IMR-90 (cell line): ENCODE results near the gene LMX1A. TPM values are rescaled to one million over a fixed set of nuclear protein-coding genes. Genes with fewer than 3 reads are reported as not detected.

Experiments
- ATAC-seq: fragments of 200-7000 bp; cut with Tn5 transposase; 2 replicates; pipeline ENCODE4 v1.9.1; 2020; ENCODE audit warnings: low read depth, mild to moderate bottlenecking, moderate library complexity
- BruUV-seq: library from RNA; stranded (reverse); fragments of 400-500 nt; replicated peaks from 2 replicates; lab custom pipeline; 2021; lab: Mats Ljungman, UMichigan
- CTCF ChIA-PET: fragments of 300-600 bp; formaldehyde crosslinking; extraction: SDS; loops from one replicate; lab custom pipeline; 2021; ENCODE audit warnings: antibody characterized with exemption; lab: Yijun Ruan, JAX
- POLR2A ChIA-PET: fragments of 300-600 bp; sonication (Branson Sonifier 250); formaldehyde crosslinking; loops from one replicate; lab custom pipeline; 2022; ENCODE audit warnings: antibody characterized with exemption; ENCODE audit not compliant: unreplicated experiment; lab: Charles Lee
- DNase-seq: peaks from one replicate; pipeline ENCODE4 v3.0.0; 2013
- H2AFZ ChIP-seq: replicated peaks from 2 replicates; pipeline ENCODE3; 2013; ENCODE audit warnings: low read length, mild to moderate bottlenecking; ENCODE audit not compliant: poor library complexity
- H2AK5ac ChIP-seq: 2 replicates; pipeline ENCODE4 v1.6.1; 2013; ENCODE audit warnings: low read depth, low read length, inconsistent platforms
- H2AK9ac ChIP-seq: replicated peaks from 2 replicates; pipeline ENCODE3; 2013; ENCODE audit warnings: mild to moderate bottlenecking, low read depth, low read length, moderate library complexity; ENCODE audit not compliant: poor library complexity
- H2BK120ac ChIP-seq: 2 replicates; pipeline ENCODE4 v1.6.1; 2013; ENCODE audit warnings: low read depth, low read length, inconsistent platforms
- H2BK15ac ChIP-seq: 3 replicates; pipeline ENCODE4 v1.6.1; 2013; ENCODE audit warnings: low read depth, low read length, inconsistent platforms
- H2BK20ac ChIP-seq: 2 replicates; pipeline ENCODE4 v1.6.1; 2013; ENCODE audit warnings: low read depth, mild to moderate bottlenecking, inconsistent platforms, low read length, moderate library complexity
- H2BK5ac ChIP-seq: 2 replicates; pipeline ENCODE4 v1.6.1; 2013; ENCODE audit warnings: mild to moderate bottlenecking, low read depth, low read length, inconsistent platforms; ENCODE audit not compliant: poor library complexity, severe bottlenecking
- H3K14ac ChIP-seq: replicated peaks from 2 replicates; pipeline ENCODE4 v1.6.1; 2013; ENCODE audit warnings: low read depth, low read length, inconsistent platforms
- H3K18ac ChIP-seq: 2 replicates; pipeline ENCODE4 v1.6.1; 2013; ENCODE audit warnings: low read depth, low read length, control low read depth
- H3K23ac ChIP-seq: 2 replicates; pipeline ENCODE4 v1.6.1; 2013; ENCODE audit warnings: low read depth, low read length, inconsistent platforms
- H3K27ac ChIP-seq: 2 replicates; pipeline ENCODE4 v1.5.1; 2013; ENCODE audit warnings: mild to moderate bottlenecking, control low read depth, low read length; ENCODE audit not compliant: insufficient read depth
- H3K27me3 ChIP-seq: 2 replicates; pipeline ENCODE4 v1.6.1; 2013; ENCODE audit warnings: low read length; ENCODE audit not compliant: control insufficient read depth, insufficient read depth
- H3K36me3 ChIP-seq: 2 replicates; pipeline ENCODE4 v1.6.1; 2013; ENCODE audit warnings: low read length, mixed read lengths; ENCODE audit not compliant: control insufficient read depth, insufficient read depth
- H3K4ac ChIP-seq: 2 replicates; pipeline ENCODE4 v1.6.1; 2013; ENCODE audit warnings: low read depth, low read length, inconsistent platforms
- H3K4me1 ChIP-seq: 2 replicates; pipeline ENCODE4 v1.6.1; 2013; ENCODE audit warnings: low read length, mixed read lengths; ENCODE audit not compliant: control insufficient read depth, insufficient read depth
- H3K4me2 ChIP-seq: 2 replicates; pipeline ENCODE4 v1.6.1; 2013; ENCODE audit warnings: low read depth, mild to moderate bottlenecking, control low read depth, low read length, moderate library complexity
- H3K4me3 ChIP-seq: 2 replicates; pipeline ENCODE4 v1.5.1; 2013; ENCODE audit warnings: low read depth, mild to moderate bottlenecking, control low read depth, low read length, moderate library complexity; ENCODE audit not compliant: insufficient read depth
- H3K56ac ChIP-seq: 2 replicates; pipeline ENCODE4 v1.6.1; 2013; ENCODE audit warnings: low read length, inconsistent platforms; ENCODE audit not compliant: insufficient read depth; ENCODE audit errors: extremely low read depth
- H3K79me1 ChIP-seq, 2 experiments: 2 replicates each; pipeline ENCODE4 v1.6.1; 2013; ENCODE audit warnings: low read length in 2 of 2, inconsistent platforms in 1 of 2, low read depth in 1 of 2
- H3K9ac ChIP-seq: 2 replicates; pipeline ENCODE4 v1.6.1; 2013; ENCODE audit warnings: low read depth, low read length, control low read depth
- H3K9me1 ChIP-seq: 2 replicates; pipeline ENCODE4 v1.6.1; 2013; ENCODE audit warnings: low read length, inconsistent platforms; ENCODE audit not compliant: insufficient read depth
- H3K9me3 ChIP-seq: 2 replicates; pipeline ENCODE4 v1.6.1; 2013; ENCODE audit warnings: low read length; ENCODE audit not compliant: control insufficient read depth, insufficient read depth
- H4K20me1 ChIP-seq: 2 replicates; pipeline ENCODE4 v1.6.1; 2013; ENCODE audit warnings: low read length, inconsistent platforms; ENCODE audit not compliant: insufficient read depth
- H4K5ac ChIP-seq: 2 replicates; pipeline ENCODE4 v1.6.1; 2013; ENCODE audit warnings: mild to moderate bottlenecking, low read depth, low read length, control low read depth
- H4K8ac ChIP-seq, 2 experiments: 2 replicates each; pipeline ENCODE4 v1.6.1; 2013; ENCODE audit warnings: low read depth in 2 of 2, low read length in 2 of 2, control low read depth in 1 of 2, inconsistent platforms in 1 of 2
- H4K91ac ChIP-seq: 2 replicates; pipeline ENCODE4 v1.6.1; 2013; ENCODE audit warnings: low read depth, low read length, inconsistent platforms; ENCODE audit not compliant: insufficient read depth
- CHD1 ChIP-seq: IDR thresholded peaks from 2 replicates; pipeline ENCODE4 v1.6.1; 2012; ENCODE audit warnings: low read depth, low read length, improper control_type of control experiment
- WGBS, 2 experiments: methylation state at CpG; one replicate each; pipeline versions ENCODE4 v1.1.5 to v1.1.7; 2013; ENCODE audit warnings: missing lambda C conversion rate in 2 of 2; ENCODE audit not compliant: insufficient read length in 1 of 2; ENCODE audit errors: extremely low coverage in 2 of 2; 5-methylcytosine and 5-hydroxymethylcytosine counted together
- dilution Hi-C: fragments of 300-500 bp; cut with HindIII; formaldehyde crosslinking; loops from one replicate; pipeline ENCODE4 v1.14.3; 2018; ENCODE audit warnings: low sequenced_read_pairs; ENCODE audit not compliant: unreplicated experiment
- in situ Hi-C: fragments of 300-500 bp; cut with MboI; formaldehyde crosslinking; loops from 3 replicates; pipeline ENCODE4 v1.14.3; 2019; ENCODE audit warnings: low sequenced_read_pairs, inconsistent platforms, mixed read lengths
- intact Hi-C: fragments of 100-400 bp; cut with micrococcal nuclease; formaldehyde crosslinking; loops from 2 replicates; pipeline ENCODE4 v1.10.0; 2022
- polyA plus RNA-seq, 3 experiments: library from polyadenylated mRNA; depleted of rRNA; stranded (reverse); fragments of >200 nt; gene quantifications; 2 replicates each; pipeline ENCODE4 v1.2.3, GENCODE V29; 2012; ENCODE audit warnings: low replicate concordance in 1 of 3
- total RNA-seq: library from RNA; depleted of rRNA; stranded (reverse); fragments of >200 nt; gene quantifications from 2 replicates; pipeline ENCODE4 v1.2.3, GENCODE V29; 2012

The LMX1A gene
- total and polyA plus RNA-seq, 2 of the 4 experiments (the other 2 are of a cell fraction) = not detected

- no peak overlapping the region for H3K18ac ChIP-seq
- no peaks in the 10 kb centered on the region for H4K20me1 ChIP-seq
- H3K9me1 ChIP-seq = no peaks in the 10 kb centered on the region
- H3K23ac ChIP-seq = no peak overlapping the region
- no peaks in the 10 kb centered on the region; the same call in 1 of the 2 replicates for H3K4me1 ChIP-seq
- no TSS peak for BruUV-seq
- no peak overlapping the region for H2AK9ac ChIP-seq
- H3K4me2 ChIP-seq = no peak overlapping the region
- no peak overlapping the region for H4K91ac ChIP-seq
- no peak overlapping the region for H2BK5ac ChIP-seq
- H3K9ac ChIP-seq = no peak overlapping the region
- no CpG with 5 or more reads among the region's 2 CpGs for WGBS, 2 experiments
- H3K27me3 ChIP-seq = peaks cover 8% of the 10 kb centered on the region
- H2BK15ac ChIP-seq = no peak overlapping the region
- intact Hi-C loops = no loop called here
- no peak overlapping the region for H3K27ac ChIP-seq
- H2AK5ac ChIP-seq = no peak overlapping the region
- H3K36me3 ChIP-seq = no peaks in the 10 kb centered on the region
- H2BK20ac ChIP-seq = no peak overlapping the region
- H2AFZ ChIP-seq = no peak overlapping the region
- DNase-seq (no peak), ATAC-seq (no peak)
- CTCF ChIA-PET = no interaction called here
- no peak overlapping the region for H4K8ac ChIP-seq
- H3K9me3 ChIP-seq = no peaks in the 10 kb centered on the region
- H3K4ac ChIP-seq = no peak overlapping the region
- POLR2A ChIA-PET = no interaction called here
- TF ChIP-seq CHD1 = no peak
- dilution Hi-C loops = loop anchor here (25.0 kb wide), 1 partner anchor 199 kb away; no protein-coding TSS in a partner anchor
- H4K5ac ChIP-seq = no peak overlapping the region
- H3K14ac ChIP-seq = no peak overlapping the region
- no peaks in the 10 kb centered on the region for H3K79me1 ChIP-seq
- no peak overlapping the region for H3K4me3 ChIP-seq
- no peak overlapping the region for H3K56ac ChIP-seq
- in situ Hi-C loops = loop anchor here (25.0 kb wide), 1 partner anchor 549 kb away; no protein-coding TSS in a partner anchor
- H2BK120ac ChIP-seq = no peak overlapping the region
These were observed 31.4 kb upstream of the LMX1A start for GRCh38 chr1:165387961-165388360.
